Loucy (cell line): Measurements from ENCODE around the gene PSME3.

Experiments
- H2AFZ ChIP-seq: fragments of 200-600 bp; sonication (generic); 2 replicates; pipeline ENCODE4 v1.6.0; 2016; ENCODE audit warnings: antibody characterized with exemption, mild to moderate bottlenecking, low read length, moderate library complexity
- H3F3A ChIP-seq: fragments of 200-600 bp; 2 replicates; pipeline ENCODE4 v1.6.0; 2016; ENCODE audit warnings: antibody characterized with exemption, low read depth, mild to moderate bottlenecking
- H3K27me3 ChIP-seq: fragments of 200-600 bp; sonication (generic); 2 replicates; pipeline ENCODE4 v1.6.1; 2014; ENCODE audit warnings: low read length, mild to moderate bottlenecking; ENCODE audit not compliant: insufficient read depth, poor library complexity, severe bottlenecking
- H3K36me3 ChIP-seq: fragments of 200-600 bp; sonication (generic); 2 replicates; pipeline ENCODE4 v1.6.1; 2016; ENCODE audit warnings: low read length; ENCODE audit not compliant: insufficient read depth
- H3K4me1 ChIP-seq: fragments of 200-600 bp; sonication (generic); 2 replicates; pipeline ENCODE4 v1.5.1; 2014; ENCODE audit warnings: low read length, mild to moderate bottlenecking; ENCODE audit not compliant: insufficient read depth, poor library complexity, severe bottlenecking
- H3K4me2 ChIP-seq: fragments of 200-600 bp; sonication (generic); 2 replicates; pipeline ENCODE4 v1.6.0; 2014; ENCODE audit warnings: antibody characterized with exemption, low read length, low read depth, mild to moderate bottlenecking; ENCODE audit not compliant: poor library complexity, severe bottlenecking
- H3K4me3 ChIP-seq: fragments of 200-600 bp; sonication (generic); 2 replicates; pipeline ENCODE4 v1.5.1; 2014; ENCODE audit warnings: low read length, mild to moderate bottlenecking, mixed read lengths; ENCODE audit not compliant: poor library complexity, severe bottlenecking
- H3K79me2 ChIP-seq: fragments of 200-600 bp; sonication (generic); 2 replicates; pipeline ENCODE4 v1.6.1; 2014; ENCODE audit warnings: low read length; ENCODE audit not compliant: insufficient read depth
- H3K9ac ChIP-seq: fragments of 200-600 bp; sonication (generic); 2 replicates; pipeline ENCODE4 v1.6.0; 2014; ENCODE audit warnings: mild to moderate bottlenecking, low read depth, low read length, moderate library complexity; ENCODE audit not compliant: poor library complexity, severe bottlenecking
- H3K9me2 ChIP-seq: fragments of 200-600 bp; sonication (generic); replicated peaks from 2 replicates; pipeline ENCODE4 v1.6.1; 2016; ENCODE audit warnings: low read depth, low read length, mixed read lengths
- H3K9me3 ChIP-seq: fragments of 200-600 bp; sonication (generic); 2 replicates; pipeline ENCODE4 v1.6.1; 2014; ENCODE audit warnings: mild to moderate bottlenecking, antibody characterized with exemption, low read length, low read depth; ENCODE audit not compliant: insufficient read depth
- H4K20me1 ChIP-seq: fragments of 200-600 bp; sonication (generic); 2 replicates; pipeline ENCODE4 v1.6.0; 2014; ENCODE audit warnings: antibody characterized with exemption, low read length, mild to moderate bottlenecking; ENCODE audit not compliant: insufficient read depth, poor library complexity, severe bottlenecking
- CTCF ChIP-seq: fragments of 200-600 bp; sonication (generic); conservative IDR thresholded peaks from 2 replicates; pipeline ENCODE4 v1.5.1; 2014; ENCODE audit warnings: mild to moderate bottlenecking, antibody characterized with exemption, low read length
- EZH2phosphoT487 ChIP-seq: fragments of 200-600 bp; IDR thresholded peaks from 2 replicates; pipeline ENCODE4 v1.6.1; 2018; ENCODE audit warnings: antibody characterized with exemption, mild to moderate bottlenecking, moderate library complexity, borderline replicate concordance

The PSME3 gene

DNA sequence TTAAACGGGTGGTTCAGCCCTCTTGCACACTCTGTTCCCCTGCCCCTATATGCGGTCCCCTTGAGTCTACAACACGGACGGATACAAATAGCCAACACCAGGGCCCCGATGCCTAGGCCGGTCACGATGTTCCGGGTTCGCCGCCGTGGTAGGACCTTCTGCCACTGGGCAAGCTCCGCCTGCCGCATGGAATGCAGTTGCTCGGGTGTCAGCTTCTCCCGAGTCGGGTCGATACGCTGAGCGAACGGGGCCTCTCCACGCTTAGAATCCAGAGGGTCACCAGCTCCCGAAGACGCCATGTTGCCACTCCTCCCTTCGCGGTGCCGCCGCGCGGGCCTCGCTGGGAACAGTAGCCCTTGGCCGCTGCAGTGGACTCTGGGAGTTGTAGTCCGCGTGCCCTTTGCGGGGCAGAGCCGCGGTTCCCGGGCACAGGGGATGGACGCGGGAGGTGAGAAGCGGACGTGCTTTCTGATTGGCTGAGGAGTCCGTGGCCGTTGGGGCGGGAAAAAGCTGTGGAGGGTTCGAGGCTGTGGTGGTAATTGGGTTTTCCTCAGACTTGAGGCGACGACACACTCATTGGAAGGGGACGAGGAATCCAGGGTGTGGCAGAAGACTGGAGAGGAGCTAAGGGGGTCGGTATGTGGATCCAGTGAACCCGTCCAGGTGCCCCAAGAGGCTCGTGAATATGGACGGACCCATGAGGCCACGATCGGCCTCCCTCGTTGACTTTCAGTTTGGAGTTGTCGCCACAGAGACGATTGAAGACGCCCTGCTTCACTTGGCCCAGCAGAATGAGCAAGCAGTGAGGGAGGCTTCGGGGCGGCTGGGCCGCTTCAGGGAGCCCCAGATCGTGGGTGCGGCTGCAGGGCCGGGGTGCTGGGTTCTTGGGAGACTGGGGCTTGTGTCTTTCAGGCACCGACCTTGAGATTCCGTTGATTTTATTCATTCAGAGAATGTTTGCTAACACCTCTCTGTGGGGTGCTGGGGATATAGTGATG is 34.5 kb upstream of the PSME3 start, which contains the start of the genes CNTD1 and COA3:
Gene CNTD1 (plus strand): TSS at position 479 of the 998 bp plus-strand sequence. CDS start 207 bp downstream, at position 686.
Gene COA3 (minus strand): TSS at position 322 of the 998 bp plus-strand sequence. CDS start 23 bp downstream, at position 299.
- peak within 1 kb of the TSS; percentile 88 for H3K4me3 ChIP-seq
- peaks cover 20% of the 10 kb centered on the region for H3K79me2 ChIP-seq
- no peak for TF ChIP-seq EZH2phosphoT487
- no peak for TF ChIP-seq CTCF
- H3K9me3 ChIP-seq: no peaks in the 10 kb centered on the region
- no peaks in the 10 kb centered on the region for H3K36me3 ChIP-seq
- no peaks in the 10 kb centered on the region for H4K20me1 ChIP-seq
- H2AFZ ChIP-seq: peak within 1 kb of the TSS; percentile 85
- peaks cover 12% of the 10 kb centered on the region for H3K4me1 ChIP-seq
- peak within 1 kb of the TSS; percentile 88 for H3K9ac ChIP-seq
- no peaks in the 10 kb centered on the region for H3K27me3 ChIP-seq
- H3K4me2 ChIP-seq: peak within 1 kb of the TSS; percentile 97
- no peaks in the 10 kb centered on the region for H3F3A ChIP-seq
- H3K9me2 ChIP-seq: no peaks in the 10 kb centered on the region

- Histone ChIP-seq H3K9me2 (no peaks in the 10 kb centered on the region), H3K36me3 (no peaks in the 10 kb centered on the region), H3K9ac (no peak overlapping the region), H2AFZ (no peak overlapping the region), H4K20me1 (no peaks in the 10 kb centered on the region), H3F3A (no peaks in the 10 kb centered on the region), H3K4me2 (no peak overlapping the region), H3K9me3 (no peaks in the 10 kb centered on the region), H3K79me2 (peaks cover 1% of the 10 kb centered on the region; the same call in 1 of the 2 replicates), H3K4me1 (no peaks in the 10 kb centered on the region), H3K27me3 (no peaks in the 10 kb centered on the region), H3K4me3 (no peak overlapping the region)
- no peak for TF ChIP-seq CTCF
- no peak for TF ChIP-seq EZH2phosphoT487
These were observed 29.9 kb upstream of the PSME3 start for GRCh38 chr17:42803074-42803883.

DNA sequence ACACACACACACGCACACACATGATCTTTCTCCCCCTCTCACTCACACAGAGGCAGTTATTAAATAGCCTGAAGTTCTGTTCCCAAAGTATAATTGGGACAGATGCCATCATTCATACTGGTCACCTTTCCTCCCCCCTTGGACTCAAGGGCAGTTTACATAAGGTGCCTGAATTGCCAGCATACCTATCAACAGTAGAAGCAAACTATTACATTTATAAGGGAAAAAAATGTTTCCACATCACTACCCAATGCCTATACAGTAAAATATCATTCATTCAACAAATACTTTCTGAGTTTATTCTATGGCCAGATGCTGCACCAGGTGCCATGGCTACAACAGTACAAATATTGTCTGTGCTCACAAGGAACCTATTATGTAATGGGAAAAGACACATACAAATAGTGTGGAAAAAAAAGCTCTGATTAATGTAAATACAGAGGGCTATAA is 28.3 kb upstream of the PSME3 start:
- 0 out of 2 replicates have a peak, but pooled peaks cover 3% of the 10 kb centered on the region for H3K36me3 ChIP-seq
- H3F3A ChIP-seq: no peaks in the 10 kb centered on the region
- no peaks in the 10 kb centered on the region for H3K27me3 ChIP-seq
- H3K9me2 ChIP-seq: no peaks in the 10 kb centered on the region
- H3K4me2 ChIP-seq: no peak overlapping the region
- no peak overlapping the region for H2AFZ ChIP-seq
- no peaks in the 10 kb centered on the region for H3K79me2 ChIP-seq
- H3K4me3 ChIP-seq: no peak overlapping the region
- no peaks in the 10 kb centered on the region for H4K20me1 ChIP-seq
- no peak overlapping the region for H3K9ac ChIP-seq
- TF ChIP-seq CTCF (no peak), EZH2phosphoT487 (no peak)
- H3K4me1 ChIP-seq: no peaks in the 10 kb centered on the region
- no peaks in the 10 kb centered on the region for H3K9me3 ChIP-seq
